Calu3 (cell line): ENCODE results near the gene UGT3A2. TPM values are rescaled to one million over a fixed set of nuclear protein-coding genes. Genes with fewer than 3 reads are reported as not detected.

Experiments used
- BruUV-seq: library from RNA; stranded (reverse); fragments of 400-500 nt; replicated peaks from 2 replicates; lab custom pipeline; 2021; lab: Mats Ljungman, UMichigan
- CTCF ChIA-PET: fragments of 300-600 bp; sonication (Branson Sonifier 250); formaldehyde crosslinking; loops from one replicate; lab custom pipeline; 2022; ENCODE audit warnings: antibody characterized with exemption; lab: Charles Lee
- DNase-seq: peaks from one replicate; pipeline ENCODE4 v3.0.0; 2022
- H3K27ac Mint-ChIP-seq: one replicate; pipeline ENCODE4 v1.8.0; 2022; ENCODE audit warnings: mixed read lengths; ENCODE audit not compliant: unreplicated experiment
- H3K27me3 Mint-ChIP-seq: one replicate; pipeline ENCODE4 v1.8.0; 2022; ENCODE audit warnings: mixed read lengths; ENCODE audit not compliant: unreplicated experiment
- H3K36me3 Mint-ChIP-seq: one replicate; pipeline ENCODE4 v1.8.0; 2022; ENCODE audit warnings: mild to moderate bottlenecking, moderate library complexity, mixed read lengths; ENCODE audit not compliant: insufficient read depth, unreplicated experiment
- H3K4me1 Mint-ChIP-seq: one replicate; pipeline ENCODE4 v1.8.0; 2022; ENCODE audit warnings: mild to moderate bottlenecking, low read depth, mixed read lengths; ENCODE audit not compliant: unreplicated experiment
- H3K4me3 Mint-ChIP-seq: one replicate; pipeline ENCODE4 v1.8.0; 2022; ENCODE audit warnings: mild to moderate bottlenecking, low read depth, moderate library complexity, mixed read lengths; ENCODE audit not compliant: unreplicated experiment
- H3K9me3 Mint-ChIP-seq: one replicate; pipeline ENCODE4 v1.8.0; 2022; ENCODE audit warnings: low read depth, mixed read lengths; ENCODE audit not compliant: unreplicated experiment
- intact Hi-C: fragments of 100-400 bp; cut with micrococcal nuclease; formaldehyde crosslinking; loops from one replicate; pipeline ENCODE4 v1.10.0; 2022; ENCODE audit not compliant: unreplicated experiment
- total RNA-seq: library from RNA; stranded (reverse); gene quantifications from 2 replicates; pipeline ENCODE4 v1.2.3, GENCODE V29; 2022
- TF ChIP-seq, protein P1 (sequence below): fragments of 200-600 bp; IDR thresholded peaks from one replicate; pipeline ENCODE4 v1.8.0; 2022; ENCODE audit warnings: antibody characterized with exemption; ENCODE audit not compliant: unreplicated experiment

Gene UGT3A2
- total RNA-seq, 1 experiment from 2014 or later: not detected

DNA sequence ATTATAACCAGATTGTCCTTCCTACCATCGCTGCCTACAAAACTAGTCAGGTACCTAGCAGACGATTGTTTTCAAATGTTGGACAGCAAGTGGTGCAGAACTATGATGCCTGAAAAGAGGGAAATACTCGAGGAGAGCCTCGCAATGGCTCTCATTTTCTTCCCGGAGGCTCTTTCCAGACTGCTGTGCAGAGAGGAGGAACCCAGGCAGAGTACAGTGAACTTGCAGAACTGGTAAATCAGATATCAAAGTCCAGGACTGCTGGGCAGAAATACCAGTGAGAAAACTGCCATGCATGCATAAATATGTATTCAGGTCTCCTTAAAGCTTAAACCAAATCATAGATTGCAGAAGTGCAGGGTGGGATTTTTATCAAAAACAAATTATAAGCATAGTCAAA, 49.1 kb downstream of the UGT3A2 start:
- no peak overlapping the region for H3K4me3 Mint-ChIP-seq
- no TSS peak for BruUV-seq
- H3K9me3 Mint-ChIP-seq: peaks cover 2% of the 10 kb centered on the region
- CTCF ChIA-PET: no interaction called here
- no peaks in the 10 kb centered on the region for H3K36me3 Mint-ChIP-seq
- intact Hi-C loops: no loop called here
- H3K4me1 Mint-ChIP-seq: no peaks in the 10 kb centered on the region
- no peaks in the 10 kb centered on the region for H3K27me3 Mint-ChIP-seq
- TF ChIP-seq, protein P1, sequence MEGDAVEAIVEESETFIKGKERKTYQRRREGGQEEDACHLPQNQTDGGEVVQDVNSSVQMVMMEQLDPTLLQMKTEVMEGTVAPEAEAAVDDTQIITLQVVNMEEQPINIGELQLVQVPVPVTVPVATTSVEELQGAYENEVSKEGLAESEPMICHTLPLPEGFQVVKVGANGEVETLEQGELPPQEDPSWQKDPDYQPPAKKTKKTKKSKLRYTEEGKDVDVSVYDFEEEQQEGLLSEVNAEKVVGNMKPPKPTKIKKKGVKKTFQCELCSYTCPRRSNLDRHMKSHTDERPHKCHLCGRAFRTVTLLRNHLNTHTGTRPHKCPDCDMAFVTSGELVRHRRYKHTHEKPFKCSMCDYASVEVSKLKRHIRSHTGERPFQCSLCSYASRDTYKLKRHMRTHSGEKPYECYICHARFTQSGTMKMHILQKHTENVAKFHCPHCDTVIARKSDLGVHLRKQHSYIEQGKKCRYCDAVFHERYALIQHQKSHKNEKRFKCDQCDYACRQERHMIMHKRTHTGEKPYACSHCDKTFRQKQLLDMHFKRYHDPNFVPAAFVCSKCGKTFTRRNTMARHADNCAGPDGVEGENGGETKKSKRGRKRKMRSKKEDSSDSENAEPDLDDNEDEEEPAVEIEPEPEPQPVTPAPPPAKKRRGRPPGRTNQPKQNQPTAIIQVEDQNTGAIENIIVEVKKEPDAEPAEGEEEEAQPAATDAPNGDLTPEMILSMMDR: no peak
- peak; percentile 12 for DNase-seq
- no peak overlapping the region for H3K27ac Mint-ChIP-seq

DNA sequence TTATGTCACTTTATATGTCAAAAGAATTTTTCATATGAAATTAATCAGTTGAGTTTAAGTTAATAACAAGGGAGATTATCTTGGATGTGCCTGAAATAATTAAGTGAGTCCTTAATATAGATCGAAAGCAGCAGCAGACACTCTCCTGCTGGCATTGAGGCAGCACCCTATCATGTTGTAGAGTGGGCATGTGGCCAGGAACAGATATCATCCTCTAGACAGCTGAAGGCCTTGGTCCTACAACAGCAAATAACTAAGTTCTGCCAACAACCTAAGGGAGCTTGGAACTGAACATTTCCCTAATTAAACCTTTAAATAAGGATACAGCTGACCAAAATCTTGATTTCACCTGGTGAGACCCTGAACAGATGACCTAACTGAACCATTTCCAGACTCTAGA, 49.7 kb downstream of the UGT3A2 start:
- DNase-seq: no peak
- no peaks in the 10 kb centered on the region for H3K4me1 Mint-ChIP-seq
- H3K36me3 Mint-ChIP-seq: no peaks in the 10 kb centered on the region
- intact Hi-C loops: no loop called here
- CTCF ChIA-PET: no interaction called here
- no peak overlapping the region for H3K4me3 Mint-ChIP-seq
- TF ChIP-seq, protein P1: no peak
- H3K27ac Mint-ChIP-seq: no peak overlapping the region
- no peaks in the 10 kb centered on the region for H3K27me3 Mint-ChIP-seq
- no TSS peak for BruUV-seq
- H3K9me3 Mint-ChIP-seq: peaks cover 2% of the 10 kb centered on the region

DNA sequence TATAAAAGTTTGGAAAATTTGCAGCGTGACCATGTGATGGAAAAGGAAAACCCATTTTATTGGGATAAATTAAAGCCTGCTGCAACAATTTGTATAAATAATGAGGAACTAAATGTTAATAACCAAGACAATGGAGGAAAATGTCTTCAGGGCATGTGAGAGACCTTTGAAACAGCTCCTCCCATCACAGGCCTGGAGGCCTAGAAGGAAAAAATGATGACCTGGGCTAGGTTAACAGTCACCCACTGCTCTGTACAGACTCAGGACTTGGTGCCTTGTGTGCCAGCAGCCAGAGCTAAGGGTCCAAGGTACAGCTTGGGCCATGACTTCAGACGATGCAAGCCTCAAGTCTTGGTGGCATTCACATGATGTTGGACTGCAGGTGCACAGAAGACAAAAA, 53.5 kb downstream of the UGT3A2 start:
- H3K4me1 Mint-ChIP-seq: no peaks in the 10 kb centered on the region
- H3K27ac Mint-ChIP-seq: no peak overlapping the region
- H3K4me3 Mint-ChIP-seq: no peak overlapping the region
- intact Hi-C loops: no loop called here
- no peaks in the 10 kb centered on the region for H3K27me3 Mint-ChIP-seq
- H3K36me3 Mint-ChIP-seq: no peaks in the 10 kb centered on the region
- TF ChIP-seq, protein P1: no peak
- BruUV-seq: no TSS peak
- CTCF ChIA-PET: no interaction called here
- no peak for DNase-seq
- H3K9me3 Mint-ChIP-seq: peaks cover 11% of the 10 kb centered on the region

DNA sequence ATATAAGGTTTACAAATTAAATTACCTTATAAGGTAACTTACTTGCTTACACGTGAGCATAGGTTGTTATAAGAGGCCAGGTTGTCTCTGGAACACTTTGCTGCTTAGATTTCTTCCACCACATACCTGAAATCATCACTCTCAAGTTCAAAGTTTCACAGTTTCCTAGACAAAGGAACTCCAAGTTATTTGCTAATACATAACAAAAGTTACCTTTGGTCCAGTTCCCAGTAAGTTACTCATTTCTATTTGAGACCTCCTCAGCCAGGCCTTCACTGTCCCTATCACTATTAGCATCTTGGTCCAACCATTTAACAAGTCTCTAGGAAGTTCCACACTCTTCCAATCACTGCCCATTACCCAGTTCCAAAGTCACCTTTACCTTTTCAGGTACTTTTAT, 57.0 kb downstream of the UGT3A2 start:
- intact Hi-C loops: no loop called here
- no peak for DNase-seq
- Mint-ChIP-seq H3K27ac (no peak overlapping the region), H3K4me1 (no peaks in the 10 kb centered on the region), H3K36me3 (no peaks in the 10 kb centered on the region), H3K9me3 (peaks cover 11% of the 10 kb centered on the region), H3K27me3 (no peaks in the 10 kb centered on the region), H3K4me3 (no peak overlapping the region)
- no TSS peak for BruUV-seq
- CTCF ChIA-PET: no interaction called here
- TF ChIP-seq, protein P1: no peak
